LNCAP (cell line): ENCODE measurements around the gene SPATS2.
A peak's percentile ranks its signal among the peaks of the same experiment; 100 is the strongest.

Experiments
- CTCF ChIP-seq: fragments of 450-650 bp; IDR thresholded peaks from 2 replicates; pipeline ENCODE4 v1.5.1; 2017; ENCODE audit warnings: mild to moderate bottlenecking

The SPATS2 gene

GRCh38 chr12:49334681-49335080, 32.6 kb upstream of the SPATS2 start:
- TF ChIP-seq CTCF: no peak

GRCh38 chr12:49335118-49335954, 31.9 kb upstream of the SPATS2 start:
- TF ChIP-seq CTCF: no peak

GRCh38 chr12:49335955-49336644, 31.2 kb upstream of the SPATS2 start:
- TF ChIP-seq CTCF: no peak

DNA sequence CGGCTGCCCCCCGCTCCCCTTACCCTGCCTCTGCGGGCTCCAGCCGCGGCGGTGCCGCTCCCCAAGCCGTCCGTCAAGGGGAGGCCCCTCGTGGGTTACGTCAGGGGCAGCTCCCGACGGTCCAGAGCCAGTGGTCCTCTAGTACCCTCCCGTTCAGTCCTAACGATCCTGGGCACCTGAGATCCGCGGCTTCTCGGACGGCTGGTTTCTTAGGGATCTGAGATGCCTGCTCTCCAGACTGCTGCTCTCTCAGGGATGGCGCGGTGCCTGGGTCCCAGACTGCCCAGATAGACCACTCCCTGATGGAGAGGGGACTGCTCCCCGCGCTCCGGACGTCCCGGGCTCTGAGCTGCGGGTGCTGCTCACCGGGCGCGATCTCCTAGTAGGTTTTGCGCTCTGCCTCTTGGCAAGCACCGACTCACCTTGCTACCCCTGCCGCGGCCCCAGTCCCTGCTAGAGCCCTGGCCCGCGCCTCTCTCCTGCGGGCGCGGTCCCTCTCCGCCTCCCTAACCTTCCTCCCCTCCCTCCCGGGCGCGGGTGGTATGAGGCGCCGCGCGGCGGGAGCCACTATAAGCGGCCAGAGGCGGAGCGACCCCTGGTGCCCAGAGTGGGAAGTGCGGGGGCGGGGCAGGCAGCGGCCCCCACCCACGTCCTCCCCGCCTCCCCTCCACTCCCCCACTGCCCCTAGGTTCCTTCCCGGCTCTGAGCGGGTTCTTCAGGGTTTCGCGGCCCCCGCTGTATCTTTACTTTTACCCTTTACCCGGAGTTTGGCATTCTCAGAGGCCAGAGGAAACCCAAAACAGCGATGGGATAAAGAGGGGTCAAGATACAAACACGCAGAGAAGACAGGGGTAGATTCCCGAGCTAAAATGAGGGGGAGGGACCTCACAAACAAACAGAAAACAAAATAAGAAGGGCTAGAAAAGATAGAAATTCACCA, 30.3 kb upstream of the SPATS2 start, which contains the start of gene C1QL4:
C1QL4 (minus strand) TSS at position 544 of the 940 bp plus-strand sequence. CDS start 711 bp downstream, outside the sequence.
- peak; percentile 98 for TF ChIP-seq CTCF

DNA sequence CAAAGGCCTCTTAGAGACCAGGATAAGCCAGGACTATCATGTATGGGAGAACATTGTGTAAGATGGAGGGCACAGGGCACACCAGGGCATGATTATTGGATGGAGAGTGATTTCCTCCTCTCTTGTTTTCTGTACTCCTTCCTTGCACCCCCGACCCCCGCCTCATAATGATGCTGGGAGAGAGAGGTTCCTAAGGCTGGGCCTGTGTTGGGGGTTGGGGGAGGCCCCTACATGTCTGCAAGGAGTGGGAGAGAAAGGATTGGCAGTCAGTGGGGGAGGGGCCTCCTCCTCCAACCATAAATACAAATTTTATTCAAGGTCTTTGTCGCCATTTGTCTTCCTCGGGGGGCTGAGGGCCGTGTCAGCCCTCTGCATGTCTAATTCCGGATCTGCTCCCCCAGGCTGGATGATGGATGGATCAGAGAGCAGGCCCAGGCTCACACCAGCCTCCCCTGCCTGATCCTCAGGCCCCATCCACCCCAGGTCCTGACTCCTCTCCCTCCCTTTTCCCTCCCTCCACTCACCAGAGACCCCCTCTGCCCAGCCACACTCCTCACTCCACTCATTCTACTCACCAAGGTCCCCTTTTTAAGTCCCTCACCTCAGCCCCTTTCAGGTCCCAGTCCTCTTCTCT, 28.3 kb upstream of the SPATS2 start:
- TF ChIP-seq CTCF: no peak

- TF ChIP-seq CTCF: no peak
Observed at GRCh38 chr12:49339464-49339861, 27.8 kb upstream of the SPATS2 start.
